Neutrophil (primary cell): Measurements from ENCODE around the gene PKDREJ.
"Not testable (repeated sequence)": the region's sequence is repeated elsewhere in the genome, so short reads cannot be mapped to it uniquely, and the experiment has no call there.

ENCODE experiments used
- H3K27ac ChIP-seq: fragments of 200-600 bp; sonication (generic); 2 replicates; pipeline ENCODE4 v1.5.1; 2016; ENCODE audit warnings: mild to moderate bottlenecking, moderate library complexity
- H3K27me3 ChIP-seq: fragments of 200-600 bp; sonication (generic); 2 replicates; pipeline ENCODE4 v1.6.0; 2016; ENCODE audit warnings: mild to moderate bottlenecking
- H3K36me3 ChIP-seq: fragments of 200-600 bp; sonication (generic); 2 replicates; pipeline ENCODE4 v1.5.1; 2017
- H3K4me1 ChIP-seq, 2 experiments: fragments of 200-600 bp in 1 of 2; sonication (generic) in 1 of 2; 1 replicate in 1 of 2; 2 replicates in 1 of 2; pipeline versions ENCODE4 v1.5.1 to v1.6.1; 2013 to 2016; ENCODE audit warnings: low read depth in 1 of 2, low read length in 1 of 2, mild to moderate bottlenecking in 1 of 2, moderate library complexity in 1 of 2; ENCODE audit not compliant: control insufficient read depth in 1 of 2, insufficient read depth in 1 of 2
- H3K4me3 ChIP-seq, 2 experiments: fragments of 200-600 bp in 1 of 2; sonication (generic) in 1 of 2; 1 replicate in 1 of 2; 2 replicates in 1 of 2; pipeline ENCODE4 v1.5.1; 2013 to 2016; ENCODE audit warnings: low read depth in 1 of 2, low read length in 1 of 2, mild to moderate bottlenecking in 1 of 2, moderate library complexity in 1 of 2
- H3K9me3 ChIP-seq: fragments of 200-600 bp; sonication (generic); 2 replicates; pipeline ENCODE4 v1.5.1; 2016
- TF ChIP-seq, protein P1 (sequence below): fragments of 200-600 bp; sonication (generic); IDR thresholded peaks from 2 replicates; pipeline ENCODE4 v1.5.1; 2016; ENCODE audit warnings: antibody characterized with exemption

The PKDREJ gene, protein sequence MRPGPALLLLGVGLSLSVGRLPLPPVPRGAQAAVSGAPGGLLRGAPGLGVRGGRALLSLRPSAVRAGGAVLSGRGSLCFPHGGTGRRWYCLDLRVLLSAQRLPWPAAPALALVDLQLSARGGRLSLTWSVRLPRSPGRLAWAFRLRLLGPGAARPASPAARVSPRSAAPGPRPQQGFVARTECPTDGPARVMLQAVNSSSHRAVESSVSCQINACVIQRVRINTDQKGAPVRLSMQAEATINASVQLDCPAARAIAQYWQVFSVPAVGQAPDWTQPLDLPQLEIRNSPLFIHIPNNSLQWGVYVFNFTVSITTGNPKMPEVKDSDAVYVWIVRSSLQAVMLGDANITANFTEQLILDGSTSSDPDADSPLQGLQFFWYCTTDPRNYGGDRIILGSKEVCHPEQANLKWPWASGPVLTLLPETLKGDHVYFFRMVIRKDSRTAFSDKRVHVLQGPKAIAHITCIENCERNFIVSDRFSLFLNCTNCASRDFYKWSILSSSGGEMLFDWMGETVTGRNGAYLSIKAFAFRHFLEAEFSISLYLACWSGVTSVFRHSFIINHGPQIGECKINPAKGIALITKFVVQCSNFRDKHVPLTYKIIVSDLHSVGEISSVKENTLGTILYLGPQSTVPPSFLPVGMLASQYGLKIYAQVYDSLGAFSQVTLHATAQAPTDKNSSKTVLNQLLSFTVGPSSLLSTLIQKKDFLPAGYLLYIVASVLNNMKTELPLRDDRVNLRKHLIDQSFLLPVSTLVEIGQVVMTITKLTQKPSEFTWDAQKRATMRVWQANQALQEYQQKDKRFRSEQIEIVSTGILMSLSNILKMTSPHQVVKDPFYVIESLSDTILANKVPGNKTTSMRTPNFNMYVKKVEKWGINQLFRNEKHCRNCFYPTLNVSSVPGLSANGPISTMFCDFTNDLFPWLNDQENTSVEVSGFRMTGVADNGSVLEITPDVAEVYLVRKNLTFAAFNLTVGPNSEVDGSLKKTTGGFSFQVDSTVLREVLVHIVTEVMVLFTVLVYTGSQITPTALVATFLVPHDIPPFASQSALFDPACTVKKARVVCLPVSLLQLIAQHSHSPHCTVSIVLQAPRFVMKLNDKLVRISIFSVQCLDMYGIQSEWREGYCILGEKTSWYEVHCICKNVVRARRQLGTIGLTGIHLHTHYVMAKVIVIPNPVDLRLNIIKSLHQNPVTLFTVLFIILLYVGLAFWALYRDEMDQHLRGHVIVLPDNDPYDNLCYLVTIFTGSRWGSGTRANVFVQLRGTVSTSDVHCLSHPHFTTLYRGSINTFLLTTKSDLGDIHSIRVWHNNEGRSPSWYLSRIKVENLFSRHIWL (N-terminal part only)

GRCh38 chr22:46263216-46263590, at the start of gene PKDREJ:
PKDREJ (minus strand) TSS chr22:46263343; CDS start chr22:46263322, 21 bp downstream.
- peak within 1 kb of the TSS; percentile 59 for H3K4me3 ChIP-seq
- TF ChIP-seq, protein P1, sequence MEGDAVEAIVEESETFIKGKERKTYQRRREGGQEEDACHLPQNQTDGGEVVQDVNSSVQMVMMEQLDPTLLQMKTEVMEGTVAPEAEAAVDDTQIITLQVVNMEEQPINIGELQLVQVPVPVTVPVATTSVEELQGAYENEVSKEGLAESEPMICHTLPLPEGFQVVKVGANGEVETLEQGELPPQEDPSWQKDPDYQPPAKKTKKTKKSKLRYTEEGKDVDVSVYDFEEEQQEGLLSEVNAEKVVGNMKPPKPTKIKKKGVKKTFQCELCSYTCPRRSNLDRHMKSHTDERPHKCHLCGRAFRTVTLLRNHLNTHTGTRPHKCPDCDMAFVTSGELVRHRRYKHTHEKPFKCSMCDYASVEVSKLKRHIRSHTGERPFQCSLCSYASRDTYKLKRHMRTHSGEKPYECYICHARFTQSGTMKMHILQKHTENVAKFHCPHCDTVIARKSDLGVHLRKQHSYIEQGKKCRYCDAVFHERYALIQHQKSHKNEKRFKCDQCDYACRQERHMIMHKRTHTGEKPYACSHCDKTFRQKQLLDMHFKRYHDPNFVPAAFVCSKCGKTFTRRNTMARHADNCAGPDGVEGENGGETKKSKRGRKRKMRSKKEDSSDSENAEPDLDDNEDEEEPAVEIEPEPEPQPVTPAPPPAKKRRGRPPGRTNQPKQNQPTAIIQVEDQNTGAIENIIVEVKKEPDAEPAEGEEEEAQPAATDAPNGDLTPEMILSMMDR: no peak
- H3K36me3 ChIP-seq: no peaks in the 10 kb centered on the region
- H3K27me3 ChIP-seq: peaks cover 23% of the 10 kb centered on the region
- no peaks in the 10 kb centered on the region for H3K9me3 ChIP-seq
- H3K4me1 ChIP-seq: peaks cover 42 to 47% of the 10 kb centered on the region in 2 experiments
- H3K27ac ChIP-seq: peak within 1 kb of the TSS; percentile 83

DNA sequence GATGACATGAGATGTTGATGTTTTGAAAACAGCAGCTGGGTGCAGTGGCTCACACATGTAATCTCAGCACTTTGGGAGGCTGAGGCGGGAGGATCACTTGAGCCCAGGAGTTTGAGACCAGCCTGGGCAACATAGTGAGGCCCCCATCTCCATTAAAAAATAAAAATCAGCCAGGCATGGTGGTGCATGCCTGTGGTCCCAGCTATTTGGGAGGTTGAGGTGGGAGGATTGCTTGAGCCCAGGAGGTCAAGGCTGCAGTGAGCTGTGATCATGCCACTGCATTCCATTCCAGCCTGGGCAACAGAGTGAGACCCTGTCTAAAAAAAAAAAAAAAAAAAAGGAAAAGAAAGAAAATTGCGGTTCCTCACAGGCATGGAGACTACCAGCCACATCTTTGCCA, 49.7 kb upstream of the PKDREJ start:
- not testable (repeated sequence) for H3K27ac ChIP-seq, H3K4me3 ChIP-seq
- H3K36me3 ChIP-seq: peaks cover 72% of the 10 kb centered on the region

GRCh38 chr22:46312056-46312455, 48.9 kb upstream of the PKDREJ start:
- Histone ChIP-seq H3K4me1 (no peaks in the 10 kb centered on the region), H3K9me3 (no peaks in the 10 kb centered on the region), H3K36me3 (peaks cover 64% of the 10 kb centered on the region), H3K4me3 (no peak overlapping the region), H3K27ac (no peak overlapping the region), H3K27me3 (no peaks in the 10 kb centered on the region)
- TF ChIP-seq, protein P1: no peak

More for the DNA sequence above, 49.7 kb upstream of the PKDREJ start:
- H3K9me3 ChIP-seq, H3K4me1 ChIP-seq, H3K27me3 ChIP-seq: not testable (repeated sequence)

DNA sequence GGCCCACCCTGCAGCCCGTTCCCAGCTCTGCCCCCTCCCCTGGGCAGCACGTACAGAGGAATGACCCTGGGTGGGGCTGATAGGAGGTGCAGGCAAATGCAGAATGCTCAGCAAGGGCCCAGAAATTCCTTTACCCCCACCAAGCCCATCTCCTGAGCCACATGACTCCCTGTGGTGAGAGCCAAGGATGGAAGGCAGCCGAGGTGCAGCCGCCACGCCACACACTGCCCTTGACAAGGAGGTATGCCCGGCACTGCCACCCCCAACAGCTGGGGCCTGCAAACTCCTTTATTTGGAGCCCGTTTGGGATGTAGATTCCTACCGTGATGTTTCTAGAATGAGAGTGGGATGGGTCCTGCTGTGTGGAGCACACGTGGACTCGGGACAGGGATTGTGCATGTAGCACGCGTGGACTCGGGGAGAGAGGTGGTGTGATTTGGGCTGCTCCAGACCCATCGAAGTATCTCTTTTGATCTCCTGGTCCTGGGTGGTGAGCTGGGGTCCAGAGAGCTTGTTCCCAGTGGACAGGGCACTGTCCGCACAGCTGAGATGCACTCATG, 46.5 kb upstream of the PKDREJ start:
- Histone ChIP-seq H3K27ac (no peak overlapping the region), H3K4me3 (no peak overlapping the region), H3K36me3 (peaks cover 54% of the 10 kb centered on the region), H3K9me3 (no peaks in the 10 kb centered on the region), H3K4me1 (peaks cover 0 to 11% of the 10 kb centered on the region in 2 experiments), H3K27me3 (no peaks in the 10 kb centered on the region)
- TF ChIP-seq, protein P1: no peak

GRCh38 chr22:46308283-46308988, 45.3 kb upstream of the PKDREJ start:
- H3K27ac ChIP-seq: no peak overlapping the region
- peaks cover 0 to 11% of the 10 kb centered on the region in 2 experiments for H3K4me1 ChIP-seq
- H3K27me3 ChIP-seq: no peaks in the 10 kb centered on the region
- TF ChIP-seq, protein P1: no peak
- H3K9me3 ChIP-seq: no peaks in the 10 kb centered on the region
- no peak overlapping the region for H3K4me3 ChIP-seq
- peaks cover 56% of the 10 kb centered on the region for H3K36me3 ChIP-seq
